Neural progenitor cell (in vitro differentiated cells): Measurements from ENCODE around the gene FRMD8.

Experiments
- EZH2 ChIP-seq: fragments of 200-600 bp; sonication (generic); IDR thresholded peaks from 2 replicates; pipeline ENCODE4 v1.6.1; 2017; ENCODE audit warnings: antibody characterized with exemption, mild to moderate bottlenecking, moderate library complexity
- EZH2phosphoT487 ChIP-seq: fragments of 200-600 bp; sonication (generic); IDR thresholded peaks from 2 replicates; pipeline ENCODE4 v1.6.1; 2017; ENCODE audit warnings: antibody characterized with exemption
- TF ChIP-seq, protein P1 (sequence below): fragments of 200-600 bp; sonication (generic); IDR thresholded peaks from 2 replicates; pipeline ENCODE4 v1.5.1; 2017; ENCODE audit warnings: antibody characterized with exemption, mild to moderate bottlenecking

DNA sequence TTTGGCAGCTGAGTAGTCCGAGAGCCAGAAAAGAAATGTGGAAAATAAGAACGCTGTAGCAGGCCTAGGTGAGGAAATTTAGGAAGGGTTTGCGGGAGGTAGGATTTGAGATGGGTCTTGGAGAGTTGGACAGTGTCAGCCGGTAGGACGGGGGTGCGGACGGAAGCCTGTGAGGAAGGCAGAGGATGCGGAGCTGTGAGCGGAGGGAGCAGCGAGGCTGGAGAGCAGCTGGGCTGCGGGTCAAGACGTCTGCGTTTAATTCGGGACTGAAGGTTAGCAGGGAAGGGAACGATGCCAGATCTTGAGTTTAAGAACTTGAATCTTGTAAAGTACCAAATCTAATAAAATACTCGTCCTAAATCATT lies 32.6 kb upstream of the FRMD8 start:
- TF ChIP-seq, protein P1, sequence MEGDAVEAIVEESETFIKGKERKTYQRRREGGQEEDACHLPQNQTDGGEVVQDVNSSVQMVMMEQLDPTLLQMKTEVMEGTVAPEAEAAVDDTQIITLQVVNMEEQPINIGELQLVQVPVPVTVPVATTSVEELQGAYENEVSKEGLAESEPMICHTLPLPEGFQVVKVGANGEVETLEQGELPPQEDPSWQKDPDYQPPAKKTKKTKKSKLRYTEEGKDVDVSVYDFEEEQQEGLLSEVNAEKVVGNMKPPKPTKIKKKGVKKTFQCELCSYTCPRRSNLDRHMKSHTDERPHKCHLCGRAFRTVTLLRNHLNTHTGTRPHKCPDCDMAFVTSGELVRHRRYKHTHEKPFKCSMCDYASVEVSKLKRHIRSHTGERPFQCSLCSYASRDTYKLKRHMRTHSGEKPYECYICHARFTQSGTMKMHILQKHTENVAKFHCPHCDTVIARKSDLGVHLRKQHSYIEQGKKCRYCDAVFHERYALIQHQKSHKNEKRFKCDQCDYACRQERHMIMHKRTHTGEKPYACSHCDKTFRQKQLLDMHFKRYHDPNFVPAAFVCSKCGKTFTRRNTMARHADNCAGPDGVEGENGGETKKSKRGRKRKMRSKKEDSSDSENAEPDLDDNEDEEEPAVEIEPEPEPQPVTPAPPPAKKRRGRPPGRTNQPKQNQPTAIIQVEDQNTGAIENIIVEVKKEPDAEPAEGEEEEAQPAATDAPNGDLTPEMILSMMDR = no peak
- no peak for TF ChIP-seq EZH2
- no peak for TF ChIP-seq EZH2phosphoT487
